PFSK-1 (cell line): ENCODE data around the gene TSPAN15.

ENCODE experiments used
- FOXP2 ChIP-seq: optimal IDR thresholded peaks from 2 replicates; pipeline ENCODE3; 2011; ENCODE audit warnings: borderline replicate concordance, control low read depth, inconsistent platforms; ENCODE audit not compliant: insufficient read depth; ENCODE audit errors: extremely low read length, extremely low read depth
- POLR2AphosphoS5 ChIP-seq: IDR thresholded peaks from 2 replicates; pipeline ENCODE4 v1.6.1; 2012; ENCODE audit warnings: low read depth, mild to moderate bottlenecking, control low read depth, low read length, moderate library complexity
- SIN3A ChIP-seq: IDR thresholded peaks from 2 replicates; pipeline ENCODE4 v1.6.1; 2012; ENCODE audit warnings: mild to moderate bottlenecking, low read length, moderate library complexity, borderline replicate concordance; ENCODE audit not compliant: insufficient read depth
- TAF1 ChIP-seq: IDR thresholded peaks from 2 replicates; pipeline ENCODE4 v1.6.1; 2012; ENCODE audit warnings: low read length, control low read depth, borderline replicate concordance; ENCODE audit not compliant: insufficient read depth
- TF ChIP-seq, protein P1 (sequence below), 2 experiments: IDR thresholded peaks; 2 replicates each; pipeline versions ENCODE4 v1.6.1 to v1.8.0; 2011 to 2012; ENCODE audit warnings: low read depth in 2 of 2, low read length in 2 of 2, control low read depth in 1 of 2, inconsistent platforms in 1 of 2, mild to moderate bottlenecking in 1 of 2, moderate library complexity in 1 of 2; ENCODE audit not compliant: insufficient read depth in 1 of 2

DNA sequence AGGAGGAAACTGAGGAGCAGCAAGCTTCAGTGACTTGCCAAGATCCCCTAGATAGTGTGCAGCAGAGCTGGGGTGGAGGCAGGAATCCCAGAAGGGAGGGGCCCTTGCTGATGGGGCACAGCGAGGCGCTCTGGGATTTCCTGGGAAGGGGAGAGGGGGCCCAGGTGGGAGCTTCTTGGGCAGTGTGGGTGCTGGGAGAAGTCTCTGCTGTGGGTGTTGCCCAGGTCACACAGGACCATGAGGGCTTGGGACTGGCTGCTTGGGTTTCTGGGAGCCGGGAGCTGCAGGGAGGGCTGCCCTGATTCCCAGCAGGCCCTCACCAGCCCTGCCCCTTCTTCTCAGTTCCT, 55.2 kb downstream of the TSPAN15 start:
- TF ChIP-seq, protein P1, sequence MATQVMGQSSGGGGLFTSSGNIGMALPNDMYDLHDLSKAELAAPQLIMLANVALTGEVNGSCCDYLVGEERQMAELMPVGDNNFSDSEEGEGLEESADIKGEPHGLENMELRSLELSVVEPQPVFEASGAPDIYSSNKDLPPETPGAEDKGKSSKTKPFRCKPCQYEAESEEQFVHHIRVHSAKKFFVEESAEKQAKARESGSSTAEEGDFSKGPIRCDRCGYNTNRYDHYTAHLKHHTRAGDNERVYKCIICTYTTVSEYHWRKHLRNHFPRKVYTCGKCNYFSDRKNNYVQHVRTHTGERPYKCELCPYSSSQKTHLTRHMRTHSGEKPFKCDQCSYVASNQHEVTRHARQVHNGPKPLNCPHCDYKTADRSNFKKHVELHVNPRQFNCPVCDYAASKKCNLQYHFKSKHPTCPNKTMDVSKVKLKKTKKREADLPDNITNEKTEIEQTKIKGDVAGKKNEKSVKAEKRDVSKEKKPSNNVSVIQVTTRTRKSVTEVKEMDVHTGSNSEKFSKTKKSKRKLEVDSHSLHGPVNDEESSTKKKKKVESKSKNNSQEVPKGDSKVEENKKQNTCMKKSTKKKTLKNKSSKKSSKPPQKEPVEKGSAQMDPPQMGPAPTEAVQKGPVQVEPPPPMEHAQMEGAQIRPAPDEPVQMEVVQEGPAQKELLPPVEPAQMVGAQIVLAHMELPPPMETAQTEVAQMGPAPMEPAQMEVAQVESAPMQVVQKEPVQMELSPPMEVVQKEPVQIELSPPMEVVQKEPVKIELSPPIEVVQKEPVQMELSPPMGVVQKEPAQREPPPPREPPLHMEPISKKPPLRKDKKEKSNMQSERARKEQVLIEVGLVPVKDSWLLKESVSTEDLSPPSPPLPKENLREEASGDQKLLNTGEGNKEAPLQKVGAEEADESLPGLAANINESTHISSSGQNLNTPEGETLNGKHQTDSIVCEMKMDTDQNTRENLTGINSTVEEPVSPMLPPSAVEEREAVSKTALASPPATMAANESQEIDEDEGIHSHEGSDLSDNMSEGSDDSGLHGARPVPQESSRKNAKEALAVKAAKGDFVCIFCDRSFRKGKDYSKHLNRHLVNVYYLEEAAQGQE (IDR thresholded peaks at IDR 0.05; ENCODE audit: insufficient read depth in 1 of 2, low read depth in 2 of 2, low read length in 2 of 2): no peak
- TF ChIP-seq POLR2AphosphoS5: no peak
- no peak for TF ChIP-seq SIN3A
- TF ChIP-seq TAF1: no peak
- TF ChIP-seq FOXP2: no peak
